Nephron (organoid): ENCODE measurements around the gene PPP6R2.

ENCODE experiments used
- H3K27ac Mint-ChIP-seq, 3 experiments: 2 replicates each; pipeline ENCODE4 v1.8.0; 2020; ENCODE audit warnings: mixed read lengths in 3 of 3, mild to moderate bottlenecking in 2 of 3, moderate library complexity in 1 of 3
- H3K27me3 Mint-ChIP-seq: 2 replicates; pipeline ENCODE4 v1.8.0; 2021; ENCODE audit warnings: low read depth, mild to moderate bottlenecking, moderate library complexity, mixed read lengths
- H3K36me3 Mint-ChIP-seq: 2 replicates; pipeline ENCODE4 v1.8.0; 2020; ENCODE audit warnings: low read depth, mixed read lengths
- H3K4me1 Mint-ChIP-seq: 2 replicates; pipeline ENCODE4 v1.8.0; 2020; ENCODE audit warnings: mixed read lengths
- H3K4me3 Mint-ChIP-seq, 3 experiments: 2 replicates each; pipeline ENCODE4 v1.8.0; 2020; ENCODE audit warnings: mild to moderate bottlenecking in 3 of 3, mixed read lengths in 3 of 3, moderate library complexity in 2 of 3
- H3K9me3 Mint-ChIP-seq: 2 replicates; pipeline ENCODE4 v1.8.0; 2020; ENCODE audit warnings: mixed read lengths
- CTCF ChIP-seq, 3 experiments: fragments of 200-600 bp; sonication (generic); IDR thresholded peaks; one replicate each; pipeline ENCODE4 v1.5.0; 2021; ENCODE audit warnings: antibody characterized with exemption in 3 of 3; ENCODE audit not compliant: unreplicated experiment in 3 of 3

PPP6R2 gene

GRCh38 chr22:50323900-50324299 lies 19.2 kb upstream of the PPP6R2 start:
- TF ChIP-seq CTCF (IDR thresholded peaks at IDR 0.05; ENCODE audit: unreplicated experiment in 3 of 3), result no peak
- no peak overlapping the region for H3K27ac Mint-ChIP-seq
- H3K27me3 Mint-ChIP-seq, result peaks cover 5% of the 10 kb centered on the region
- H3K36me3 Mint-ChIP-seq, result no peaks in the 10 kb centered on the region
- H3K9me3 Mint-ChIP-seq, result no peaks in the 10 kb centered on the region
- H3K4me3 Mint-ChIP-seq, result no peak overlapping the region
- peaks cover 7% of the 10 kb centered on the region for H3K4me1 Mint-ChIP-seq

DNA sequence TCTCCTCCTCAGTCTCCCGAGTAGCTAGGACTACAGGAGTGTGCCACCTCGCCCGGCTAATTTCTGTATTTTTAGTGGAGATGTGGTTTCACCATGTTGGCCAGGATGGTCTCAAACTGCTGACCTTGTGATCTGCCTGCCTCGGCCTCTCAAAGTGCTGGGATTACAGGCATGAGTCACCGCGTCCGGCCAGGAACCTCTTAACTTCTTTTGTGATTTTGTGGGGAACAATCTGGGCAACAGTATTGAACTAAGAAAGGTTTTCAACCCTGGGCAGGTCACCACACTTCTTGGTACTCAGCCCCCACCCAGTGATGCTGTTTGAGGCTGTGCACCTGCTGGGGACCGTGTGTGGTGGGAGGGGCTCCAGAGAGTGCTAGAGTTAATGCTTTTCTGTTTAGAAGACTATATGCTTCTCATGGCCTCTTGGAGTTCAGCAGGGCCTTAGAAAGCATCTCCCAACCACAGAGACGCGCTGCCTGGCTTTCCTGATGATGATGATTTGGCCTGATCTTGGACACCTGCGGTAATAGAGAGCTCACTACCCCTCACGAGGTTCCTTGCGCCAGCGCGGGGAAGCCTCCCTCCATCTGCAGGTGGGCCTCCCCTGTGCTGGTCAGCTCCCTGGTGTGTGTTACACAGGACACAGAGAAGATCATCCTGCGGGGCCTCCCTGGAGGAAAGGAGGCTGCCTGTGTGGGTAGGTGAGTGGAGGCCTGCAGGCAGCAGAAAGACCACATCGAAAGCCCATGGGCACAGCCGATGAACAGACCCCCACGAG lies 17.5 kb upstream of the PPP6R2 start:
- Mint-ChIP-seq H3K4me3 (peak overlapping the region; percentile 90 to 96 (median 91)), H3K27ac (peak overlapping the region; percentile 26 to 92 (median 40)), H3K9me3 (no peaks in the 10 kb centered on the region), H3K36me3 (no peaks in the 10 kb centered on the region), H3K4me1 (peaks cover 7% of the 10 kb centered on the region), H3K27me3 (peaks cover 5% of the 10 kb centered on the region)
- TF ChIP-seq CTCF (IDR thresholded peaks at IDR 0.05; ENCODE audit: unreplicated experiment in 3 of 3), result no peak

GRCh38 chr22:50326225-50326955 lies 16.7 kb upstream of the PPP6R2 start:
- H3K36me3 Mint-ChIP-seq, result no peaks in the 10 kb centered on the region
- H3K9me3 Mint-ChIP-seq, result no peaks in the 10 kb centered on the region
- TF ChIP-seq CTCF (IDR thresholded peaks at IDR 0.05; ENCODE audit: unreplicated experiment in 3 of 3), result no peak
- H3K27ac Mint-ChIP-seq, result peak overlapping the region; percentile 40 to 92 (median 56)
- peaks cover 7% of the 10 kb centered on the region for H3K4me1 Mint-ChIP-seq
- H3K27me3 Mint-ChIP-seq, result peaks cover 5% of the 10 kb centered on the region
- H3K4me3 Mint-ChIP-seq, result peak overlapping the region; percentile 90 to 96 (median 91)

- Mint-ChIP-seq H3K9me3 (no peaks in the 10 kb centered on the region), H3K27me3 (peaks cover 5% of the 10 kb centered on the region), H3K4me1 (peaks cover 7% of the 10 kb centered on the region), H3K4me3 (peak within 1 kb of the TSS; percentile 90 to 96 (median 91)), H3K36me3 (no peaks in the 10 kb centered on the region), H3K27ac (peak within 1 kb of the TSS; percentile 40 to 92 (median 79))
- TF ChIP-seq CTCF (IDR thresholded peaks at IDR 0.05; ENCODE audit: unreplicated experiment in 3 of 3), result peak; percentile 31 to 50 (median 34)
Measured at GRCh38 chr22:50326956-50327710, 16.0 kb upstream of the PPP6R2 start, which contains the start of gene DENND6B. Gene DENND6B (minus strand): TSS chr22:50327012. CDS start chr22:50326988, 24 bp downstream.

DNA sequence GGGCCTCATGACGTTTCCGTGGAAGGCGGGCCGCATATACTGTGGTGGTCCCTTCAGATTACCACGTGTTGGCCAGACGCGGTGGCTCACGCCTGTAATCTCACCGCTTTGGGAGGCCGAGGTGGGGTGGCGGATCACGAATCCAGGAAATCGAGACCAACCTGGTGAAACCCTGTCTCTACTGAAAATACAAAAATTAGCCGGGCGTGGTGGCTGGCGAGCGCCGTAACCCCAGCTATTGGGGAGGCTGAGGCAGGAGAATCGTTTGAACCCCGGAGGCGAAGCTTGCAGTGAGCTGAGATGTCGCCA lies 15.5 kb upstream of the PPP6R2 start:
- Mint-ChIP-seq H3K4me3 (peak overlapping the region; percentile 81 to 85 (median 82)), H3K27me3 (peaks cover 5% of the 10 kb centered on the region), H3K4me1 (peaks cover 7% of the 10 kb centered on the region), H3K27ac (peak overlapping the region in 2 of 3 experiments; percentile 79 to 85), H3K9me3 (no peaks in the 10 kb centered on the region), H3K36me3 (no peaks in the 10 kb centered on the region)
- TF ChIP-seq CTCF (IDR thresholded peaks at IDR 0.05; ENCODE audit: unreplicated experiment in 3 of 3), result no peak
